Measurements from ENCODE around the gene LCORL. TPM values are rescaled to one million over a fixed set of nuclear protein-coding genes. Genes with fewer than 3 reads are reported as not detected.
A peak's percentile ranks its signal among the peaks of the same experiment; 100 is the strongest.
"Not testable (repeated sequence)": the region's sequence is repeated elsewhere in the genome, so short reads cannot be mapped to it uniquely, and the experiment has no call there.

The LCORL gene
- total and polyA plus RNA-seq, 4 donors, result 27.8 to 63.5 (median 36.1) TPM

GRCh38 chr4:18049446-18049845 lies 27.9 kb upstream of the LCORL start:
- H3K27ac ChIP-seq (ENCODE audit: low read depth, low read length), result no peak overlapping the region
- no peaks in the 10 kb centered on the region for H3K4me1 ChIP-seq (ENCODE audit: control insufficient read depth, insufficient read depth, low read length)
- H3K36me3 ChIP-seq (ENCODE audit: control insufficient read depth, insufficient read depth, low read length), result no peaks in the 10 kb centered on the region
- no peak overlapping the region for H3K4me3 ChIP-seq (ENCODE audit: low read depth, low read length)
- WGBS (ENCODE audit: insufficient coverage), result no CpG with 5 or more reads among the region's 3 CpGs
- no peaks in the 10 kb centered on the region for H3K9me3 ChIP-seq (ENCODE audit: control insufficient read depth, insufficient read depth, low read length)
- H3K27me3 ChIP-seq (ENCODE audit: control insufficient read depth, insufficient read depth, low read length), result no peaks in the 10 kb centered on the region
- no peak for DNase-seq (ENCODE audit: low read depth in 4 of 6, low spot score in 6 of 6)

- DNase-seq (ENCODE audit: low read depth in 4 of 6, low spot score in 6 of 6), result no peak
- Histone ChIP-seq H3K4me1 (ENCODE audit: control insufficient read depth, insufficient read depth, low read length) (no peaks in the 10 kb centered on the region), H3K36me3 (ENCODE audit: control insufficient read depth, insufficient read depth, low read length) (no peaks in the 10 kb centered on the region), H3K27ac (ENCODE audit: low read depth, low read length) (no peak overlapping the region), H3K9me3 (ENCODE audit: control insufficient read depth, insufficient read depth, low read length) (no peaks in the 10 kb centered on the region), H3K4me3 (ENCODE audit: low read depth, low read length) (no peak overlapping the region), H3K27me3 (ENCODE audit: control insufficient read depth, insufficient read depth, low read length) (no peaks in the 10 kb centered on the region)
- 90% methylated on average over 2 of the region's 2 CpGs for WGBS (ENCODE audit: insufficient coverage)
These were observed 21.2 kb upstream of the LCORL start for GRCh38 chr4:18042754-18043153.

GRCh38 chr4:18042012-18042411 lies 20.5 kb upstream of the LCORL start:
- H3K27me3 ChIP-seq (ENCODE audit: control insufficient read depth, insufficient read depth, low read length), result no peaks in the 10 kb centered on the region
- H3K4me3 ChIP-seq (ENCODE audit: low read depth, low read length), result no peak overlapping the region
- H3K36me3 ChIP-seq (ENCODE audit: control insufficient read depth, insufficient read depth, low read length), result no peaks in the 10 kb centered on the region
- H3K9me3 ChIP-seq (ENCODE audit: control insufficient read depth, insufficient read depth, low read length), result no peaks in the 10 kb centered on the region
- H3K27ac ChIP-seq (ENCODE audit: low read depth, low read length), result no peak overlapping the region
- no CpG with 5 or more reads among the region's 1 CpG for WGBS (ENCODE audit: insufficient coverage)
- no peak for DNase-seq (ENCODE audit: low read depth in 4 of 6, low spot score in 6 of 6)
- no peaks in the 10 kb centered on the region for H3K4me1 ChIP-seq (ENCODE audit: control insufficient read depth, insufficient read depth, low read length)

GRCh38 chr4:18041114-18041513 lies 19.6 kb upstream of the LCORL start:
- Histone ChIP-seq H3K36me3 (ENCODE audit: control insufficient read depth, insufficient read depth, low read length) (no peaks in the 10 kb centered on the region), H3K9me3 (ENCODE audit: control insufficient read depth, insufficient read depth, low read length) (no peaks in the 10 kb centered on the region), H3K27ac (ENCODE audit: low read depth, low read length) (no peak overlapping the region), H3K4me1 (ENCODE audit: control insufficient read depth, insufficient read depth, low read length) (no peaks in the 10 kb centered on the region), H3K27me3 (ENCODE audit: control insufficient read depth, insufficient read depth, low read length) (no peaks in the 10 kb centered on the region), H3K4me3 (ENCODE audit: low read depth, low read length) (no peak overlapping the region)
- WGBS (ENCODE audit: insufficient coverage), result 100% methylated on average over 2 of the region's 2 CpGs
- DNase-seq (ENCODE audit: low read depth in 4 of 6, low spot score in 6 of 6), result no peak

- H3K27me3 ChIP-seq (ENCODE audit: control insufficient read depth, insufficient read depth, low read length), result no peaks in the 10 kb centered on the region
- DNase-seq (ENCODE audit: low read depth in 4 of 6, low spot score in 6 of 6), result no peak
- H3K27ac ChIP-seq (ENCODE audit: low read depth, low read length), result no peak overlapping the region
- H3K4me1 ChIP-seq (ENCODE audit: control insufficient read depth, insufficient read depth, low read length), result no peaks in the 10 kb centered on the region
- H3K36me3 ChIP-seq (ENCODE audit: control insufficient read depth, insufficient read depth, low read length), result no peaks in the 10 kb centered on the region
- H3K9me3 ChIP-seq (ENCODE audit: control insufficient read depth, insufficient read depth, low read length), result no peaks in the 10 kb centered on the region
- no peak overlapping the region for H3K4me3 ChIP-seq (ENCODE audit: low read depth, low read length)
- WGBS (ENCODE audit: insufficient coverage), result 100% methylated on average over 2 of the region's 2 CpGs
These were observed 17.6 kb upstream of the LCORL start for GRCh38 chr4:18039113-18039512.

- H3K4me3 ChIP-seq (ENCODE audit: low read depth, low read length); H3K27me3 ChIP-seq (ENCODE audit: control insufficient read depth, insufficient read depth, low read length); H3K27ac ChIP-seq (ENCODE audit: low read depth, low read length); DNase-seq (ENCODE audit: low read depth in 4 of 6, low spot score in 6 of 6); H3K36me3 ChIP-seq (ENCODE audit: control insufficient read depth, insufficient read depth, low read length); H3K9me3 ChIP-seq (ENCODE audit: control insufficient read depth, insufficient read depth, low read length); H3K4me1 ChIP-seq (ENCODE audit: control insufficient read depth, insufficient read depth, low read length): not testable (repeated sequence)
- WGBS (ENCODE audit: insufficient coverage), result 100% methylated on average over 1 of the region's 10 CpGs
These were observed 14.8 kb upstream of the LCORL start for GRCh38 chr4:18036369-18036768.

GRCh38 chr4:18034099-18034498 lies 12.5 kb upstream of the LCORL start:
- H3K4me3 ChIP-seq (ENCODE audit: low read depth, low read length), result no peak overlapping the region
- no CpG with 5 or more reads among the region's 2 CpGs for WGBS (ENCODE audit: insufficient coverage)
- no peaks in the 10 kb centered on the region for H3K9me3 ChIP-seq (ENCODE audit: control insufficient read depth, insufficient read depth, low read length)
- peak in 2 of 6 donors; percentile 19 to 55 for DNase-seq (ENCODE audit: low read depth in 4 of 6, low spot score in 6 of 6)
- H3K4me1 ChIP-seq (ENCODE audit: control insufficient read depth, insufficient read depth, low read length), result no peaks in the 10 kb centered on the region
- H3K27me3 ChIP-seq (ENCODE audit: control insufficient read depth, insufficient read depth, low read length), result no peaks in the 10 kb centered on the region
- H3K27ac ChIP-seq (ENCODE audit: low read depth, low read length), result no peak overlapping the region
- no peaks in the 10 kb centered on the region for H3K36me3 ChIP-seq (ENCODE audit: control insufficient read depth, insufficient read depth, low read length)

GRCh38 chr4:18033111-18034085 lies 11.8 kb upstream of the LCORL start:
- no CpG with 5 or more reads among the region's 2 CpGs for WGBS (ENCODE audit: insufficient coverage)

GRCh38 chr4:18025288-18025687 lies 3.7 kb upstream of the LCORL start:
- no peak for DNase-seq (ENCODE audit: low read depth in 4 of 6, low spot score in 6 of 6)
- no peaks in the 10 kb centered on the region for H3K4me1 ChIP-seq (ENCODE audit: control insufficient read depth, insufficient read depth, low read length)
- no peaks in the 10 kb centered on the region for H3K27me3 ChIP-seq (ENCODE audit: control insufficient read depth, insufficient read depth, low read length)
- no CpG with 5 or more reads among the region's 2 CpGs for WGBS (ENCODE audit: insufficient coverage)
- H3K36me3 ChIP-seq (ENCODE audit: control insufficient read depth, insufficient read depth, low read length), result no peaks in the 10 kb centered on the region
- no peaks in the 10 kb centered on the region for H3K9me3 ChIP-seq (ENCODE audit: control insufficient read depth, insufficient read depth, low read length)
- no peak overlapping the region for H3K27ac ChIP-seq (ENCODE audit: low read depth, low read length)
- no peak overlapping the region for H3K4me3 ChIP-seq (ENCODE audit: low read depth, low read length)

More at GRCh38 chr4:18033111-18034085, 11.8 kb upstream of the LCORL start:
- DNase-seq (ENCODE audit: low read depth in 4 of 6, low spot score in 6 of 6), result no peak
- no peak overlapping the region for H3K4me3 ChIP-seq (ENCODE audit: low read depth, low read length)
- H3K4me1 ChIP-seq (ENCODE audit: control insufficient read depth, insufficient read depth, low read length), result no peaks in the 10 kb centered on the region
- no peaks in the 10 kb centered on the region for H3K9me3 ChIP-seq (ENCODE audit: control insufficient read depth, insufficient read depth, low read length)
- no peaks in the 10 kb centered on the region for H3K27me3 ChIP-seq (ENCODE audit: control insufficient read depth, insufficient read depth, low read length)
- H3K36me3 ChIP-seq (ENCODE audit: control insufficient read depth, insufficient read depth, low read length), result no peaks in the 10 kb centered on the region
- H3K27ac ChIP-seq (ENCODE audit: low read depth, low read length), result no peak overlapping the region

- 0% methylated on average over 8 of the region's 20 CpGs for WGBS (ENCODE audit: insufficient coverage)
- no peak for DNase-seq (ENCODE audit: low read depth in 4 of 6, low spot score in 6 of 6)
- H3K4me3 ChIP-seq (ENCODE audit: low read depth, low read length), result peak overlapping the region; percentile 93
These were observed 1.1 kb upstream of the LCORL start for GRCh38 chr4:18022572-18023050.

More at GRCh38 chr4:18022572-18023050, 1.1 kb upstream of the LCORL start:
- Histone ChIP-seq H3K27me3 (ENCODE audit: control insufficient read depth, insufficient read depth, low read length) (no peaks in the 10 kb centered on the region), H3K36me3 (ENCODE audit: control insufficient read depth, insufficient read depth, low read length) (no peaks in the 10 kb centered on the region), H3K27ac (ENCODE audit: low read depth, low read length) (peak overlapping the region; percentile 96), H3K4me1 (ENCODE audit: control insufficient read depth, insufficient read depth, low read length) (no peaks in the 10 kb centered on the region), H3K9me3 (ENCODE audit: control insufficient read depth, insufficient read depth, low read length) (no peaks in the 10 kb centered on the region)

Measured in spinal cord (tissue), 10 donors.